HepG2 (cell line): ENCODE measurements around the gene F2RL3. TPM values are rescaled to one million over a fixed set of nuclear protein-coding genes. Genes with fewer than 3 reads are reported as not detected.

Experiments used
- ATAC-seq: fragments of 200-7000 bp; cut with Tn5 transposase; 3 replicates; pipeline ENCODE4 v1.9.1; 2020; ENCODE audit warnings: mild to moderate bottlenecking, moderate library complexity
- BruUV-seq: library from RNA; stranded (reverse); fragments of 400-500 nt; replicated peaks from 2 replicates; lab custom pipeline; 2021; lab: Mats Ljungman, UMichigan
- CTCF ChIA-PET: fragments of 300-600 bp; formaldehyde crosslinking; extraction: SDS; loops from one replicate; lab custom pipeline; 2021; ENCODE audit warnings: low total read pairs, inconsistent platforms, low intra/inter-chr PET ratio; lab: Yijun Ruan, JAX
- POLR2A ChIA-PET: fragments of 350-600 bp; sonication (Branson Sonifier 250); formaldehyde crosslinking; loops from one replicate; lab custom pipeline; 2020; ENCODE audit warnings: antibody characterized with exemption, inconsistent platforms; lab: Yijun Ruan, JAX
- DNase-seq: peaks from one replicate; pipeline ENCODE4 v3.0.0-alpha.2; 2015; ENCODE audit warnings: low spot score
- FAIRE-seq: peaks from 3 replicates; lab custom pipeline; 2011; peaks lifted over from hg19 to GRCh38; lab: Jason Lieb, UNC
- H2AFZ ChIP-seq: one replicate; pipeline ENCODE4 v1.6.1; 2011; ENCODE audit warnings: low read length, inconsistent platforms
- H3K27ac ChIP-seq: fragments of 300-600 bp; 3 replicates; pipeline ENCODE4 v1.8.0; 2011; ENCODE audit warnings: mixed run types, mild to moderate bottlenecking, mixed read lengths, low read length, inconsistent platforms; ENCODE audit not compliant: insufficient read depth; ENCODE audit errors: extremely low read length
- H3K27me3 ChIP-seq, 2 experiments: fragments of 200-600 bp in 1 of 2; 2 replicates in 1 of 2; 3 replicates in 1 of 2; pipeline versions ENCODE4 v1.6.0 to v1.8.0; 2011; ENCODE audit warnings: low read length in 2 of 2, mild to moderate bottlenecking in 2 of 2, moderate library complexity in 2 of 2, inconsistent platforms in 1 of 2; ENCODE audit not compliant: insufficient read depth in 2 of 2, control insufficient read depth in 1 of 2
- H3K36me3 ChIP-seq, 2 experiments: fragments of 200-600 bp in 1 of 2; replicated peaks in 1 of 2; 2 replicates in 1 of 2; 3 replicates in 1 of 2; pipeline versions ENCODE4 v1.5.1 to v1.8.0; 2011; ENCODE audit warnings: low read length in 2 of 2, inconsistent platforms in 1 of 2; ENCODE audit not compliant: insufficient read depth in 2 of 2, control insufficient read depth in 1 of 2
- H3K4me1 ChIP-seq: 2 replicates; pipeline ENCODE4 v1.5.1; 2012; ENCODE audit warnings: low read length, inconsistent platforms; ENCODE audit not compliant: insufficient read depth
- H3K4me2 ChIP-seq: 2 replicates; pipeline ENCODE4 v1.6.0; 2011; ENCODE audit warnings: low read depth, low read length, inconsistent platforms
- H3K4me3 ChIP-seq, 3 experiments: fragments of 200-600 bp in 1 of 3; sonication (generic), shearing (Covaris generic) in 1 of 3; replicated peaks in 1 of 3; 2 replicates each; pipeline ENCODE4 v1.5.1; 2011 to 2016; ENCODE audit warnings: low read length in 3 of 3, inconsistent platforms in 2 of 3, low read depth in 2 of 3, mild to moderate bottlenecking in 2 of 3, control low read depth in 1 of 3, mixed read lengths in 1 of 3; ENCODE audit not compliant: insufficient read depth in 1 of 3
- H3K79me2 ChIP-seq: one replicate; pipeline ENCODE4 v1.6.1; 2011; ENCODE audit warnings: low read length, inconsistent platforms; ENCODE audit not compliant: insufficient read depth
- H3K9ac ChIP-seq: 2 replicates; pipeline ENCODE4 v1.6.0; 2011; ENCODE audit warnings: mild to moderate bottlenecking, low read depth, low read length, inconsistent platforms; ENCODE audit not compliant: insufficient read depth
- H3K9me3 ChIP-seq: 2 replicates; pipeline ENCODE4 v1.5.1; 2012; ENCODE audit warnings: mild to moderate bottlenecking, low read length
- H4K20me1 ChIP-seq: 2 replicates; pipeline ENCODE4 v1.6.0; 2011; ENCODE audit warnings: inconsistent platforms, mild to moderate bottlenecking, low read length, moderate library complexity; ENCODE audit not compliant: insufficient read depth
- AGO2 ChIP-seq: fragments of 200-400 bp; formaldehyde crosslinking; optimal IDR thresholded peaks from 2 replicates; pipeline ENCODE3; 2017; ENCODE audit warnings: mild to moderate bottlenecking, low read depth, low read length, moderate library complexity
- IRF1 ChIP-seq: sonication (generic); formaldehyde crosslinking; IDR thresholded peaks from 2 replicates; pipeline ENCODE4 v1.4.0; 2020; ENCODE audit warnings: low read depth, mild to moderate bottlenecking, missing genetic modification reagents
- JARID2 ChIP-seq: sonication (generic); formaldehyde crosslinking; IDR thresholded peaks from 2 replicates; pipeline ENCODE4 v1.8.1; 2023; ENCODE audit warnings: missing genetic modification reagents, inconsistent platforms; ENCODE audit not compliant: insufficient replicate concordance
- KDM2A ChIP-seq: sonication (generic); formaldehyde crosslinking; IDR thresholded peaks from 2 replicates; pipeline ENCODE4 v1.4.0; 2020; ENCODE audit warnings: low read depth, missing genetic modification reagents, borderline replicate concordance
- PCBP2 ChIP-seq: fragments of 200-400 bp; formaldehyde crosslinking; optimal IDR thresholded peaks from 2 replicates; pipeline ENCODE3; 2018; ENCODE audit warnings: low read length, low read depth; ENCODE audit not compliant: poor library complexity, severe bottlenecking
- REPIN1 ChIP-seq: sonication (generic); formaldehyde crosslinking; IDR thresholded peaks from 2 replicates; pipeline ENCODE4 v1.8.0; 2022; ENCODE audit warnings: missing genetic modification reagents, low read depth, mild to moderate bottlenecking, borderline replicate concordance
- SMARCC2 ChIP-seq: fragments of 450-650 bp; IDR thresholded peaks from 2 replicates; pipeline ENCODE4 v1.6.1; 2017; ENCODE audit warnings: antibody characterized with exemption, mild to moderate bottlenecking
- SRF ChIP-seq: IDR thresholded peaks from 2 replicates; pipeline ENCODE4 v1.6.1; 2011; ENCODE audit warnings: mild to moderate bottlenecking, low read depth, low read length, moderate library complexity
- ZMYM4 ChIP-seq: sonication (generic); formaldehyde crosslinking; IDR thresholded peaks from 2 replicates; pipeline ENCODE4 v1.8.1; 2023; ENCODE audit warnings: mild to moderate bottlenecking, missing genetic modification reagents
- ZNF33B ChIP-seq: sonication (generic); formaldehyde crosslinking; IDR thresholded peaks from 2 replicates; pipeline ENCODE4 v1.5.1; 2020; ENCODE audit warnings: mild to moderate bottlenecking, missing genetic modification reagents
- ZNF34 ChIP-seq: sonication (generic); formaldehyde crosslinking; IDR thresholded peaks from 2 replicates; pipeline ENCODE4 v1.4.0; 2020; ENCODE audit warnings: mild to moderate bottlenecking, missing genetic modification reagents, borderline replicate concordance
- ZNF350 ChIP-seq: sonication (generic); formaldehyde crosslinking; IDR thresholded peaks from 2 replicates; pipeline ENCODE4 v1.4.0; 2020; ENCODE audit warnings: mild to moderate bottlenecking, low read depth, missing genetic modification reagents, borderline replicate concordance
- ZNF552 ChIP-seq: sonication (generic); formaldehyde crosslinking; IDR thresholded peaks from 2 replicates; pipeline ENCODE4 v1.9.0; 2022; ENCODE audit warnings: missing genetic modification reagents, mild to moderate bottlenecking, borderline replicate concordance
- WGBS: methylation state at CpG from one replicate; pipeline ENCODE4 v1.1.6; 2017; ENCODE audit warnings: low lambda C conversion rate; 5-methylcytosine and 5-hydroxymethylcytosine counted together
- in situ Hi-C: cut with HindIII; loops from 2 replicates; pipeline ENCODE4 v1.10.0; 2017; ENCODE audit warnings: low pct_unique_long_range_greater_than_20kb; ENCODE audit not compliant: extremely low pct_ligation_motif_present
- intact Hi-C: fragments of 100-400 bp; cut with micrococcal nuclease; formaldehyde crosslinking; loops from one replicate; pipeline ENCODE4 v1.10.0; 2022; ENCODE audit not compliant: unreplicated experiment
- polyA plus RNA-seq, 8 experiments: library from polyadenylated mRNA; depleted of rRNA in 3 of 8; stranded (reverse) in 7 of 8; unstranded in 1 of 8; fragments of >200 nt; fragmentation: Illumina TruSeq in 4 of 8; extraction: Trizol in 4 of 8; gene quantifications; 2 replicates each; pipeline versions ENCODE4 v1.2.1 to v1.2.3, GENCODE V29; 2011 to 2016; ENCODE audit warnings: low read depth in 4 of 8, missing spikeins in 1 of 8, mixed read lengths in 1 of 8; ENCODE audit not compliant: insufficient read depth in 1 of 8
- total RNA-seq, 5 experiments: library from RNA; depleted of rRNA; stranded (reverse); fragments of >200 nt; fragmentation: Illumina TruSeq; extraction: Trizol; gene quantifications; 2 replicates each; pipeline ENCODE4 v1.2.3, GENCODE V29; 2016; ENCODE audit warnings: low read depth in 1 of 5

F2RL3 gene
- total and polyA plus RNA-seq, 2 of the 13 experiments (the other 11 are each of a cell fraction or from before 2014, with no cell fraction given) = not detected

- TF ChIP-seq AGO2 (peak; percentile 52), KDM2A (peak; percentile 25; the same call in 1 of the 2 replicates)
Observed at GRCh38 chr19:16880884-16881554, 7.8 kb upstream of the F2RL3 start (continued).

- no peak overlapping the region for H3K27ac ChIP-seq
- no peaks in the 10 kb centered on the region for H3K27me3 ChIP-seq
- ChIA-PET POLR2A (no interaction called here), CTCF (no interaction called here)
- no peak overlapping the region for H3K4me2 ChIP-seq
- no peak overlapping the region for H3K4me3 ChIP-seq
- no peak for ATAC-seq
- no TSS peak for BruUV-seq
- peaks cover 23% of the 10 kb centered on the region for H3K9me3 ChIP-seq
- DNase-seq = no peak
- 55% methylated on average over 3 of the region's 3 CpGs for WGBS
- intact Hi-C loops (no loop called here), in situ Hi-C loops (no loop called here)
- no peaks in the 10 kb centered on the region for H4K20me1 ChIP-seq
- peaks cover 8 to 9% of the 10 kb centered on the region in 2 experiments; a peak in 3 of 5 replicates for H3K36me3 ChIP-seq
- H3K79me2 ChIP-seq = no peaks in the 10 kb centered on the region
- no peak overlapping the region for H3K9ac ChIP-seq
- TF ChIP-seq ZMYM4 (no peak), REPIN1 (CRISPR knock-in tag) (no peak), ZNF552 (no peak), ZNF350 (no peak), SRF (no peak), PCBP2 (no peak), ZNF34 (CRISPR knock-in tag) (no peak), ZNF33B (CRISPR knock-in tag) (no peak), SMARCC2 (no peak), JARID2 (no peak), IRF1 (no peak)
- no peak overlapping the region for H2AFZ ChIP-seq
- H3K4me1 ChIP-seq = peaks cover 15% of the 10 kb centered on the region; the same call in 1 of the 2 replicates
- FAIRE-seq = no peak
Observed at GRCh38 chr19:16882146-16882545, 6.7 kb upstream of the F2RL3 start.
